Left lung (tissue), 10 donors: Measurements from ENCODE around the gene PPP1R16B. TPM values are rescaled to one million over a fixed set of nuclear protein-coding genes. Genes with fewer than 3 reads are reported as not detected.

Source experiments
- ATAC-seq: fragments of 200-7000 bp; cut with Tn5 transposase; one replicate; pipeline ENCODE4 v1.9.1; 2020; ENCODE audit warnings: moderate library complexity
- DNase-seq, 4 donors: peaks; one replicate each; pipeline ENCODE4 v3.0.0-alpha.2; 2013 to 2020
- H3K27ac ChIP-seq, 2 donors: fragments of 200-600 bp; sonication (generic) in 1 of 2; one replicate each; pipeline versions ENCODE4 v1.5.0 to v1.8.0; 2020 to 2021
- H3K27me3 ChIP-seq, 2 donors: fragments of 200-600 bp; sonication (generic) in 1 of 2; one replicate each; pipeline versions ENCODE4 v1.5.0 to v1.8.0; 2020 to 2021
- H3K36me3 ChIP-seq, 2 donors: fragments of 200-600 bp; sonication (generic) in 1 of 2; one replicate each; pipeline versions ENCODE4 v1.5.0 to v1.8.0; 2020 to 2021
- H3K4me1 ChIP-seq, 2 donors: fragments of 200-600 bp; one replicate each; pipeline ENCODE4 v1.8.0; 2021
- H3K4me3 ChIP-seq, 2 donors: fragments of 200-600 bp; sonication (generic) in 1 of 2; one replicate each; pipeline versions ENCODE4 v1.5.0 to v1.8.0; 2020 to 2021; ENCODE audit warnings: mild to moderate bottlenecking in 1 of 2
- H3K9me3 ChIP-seq, 2 donors: fragments of 200-600 bp; sonication (generic) in 1 of 2; one replicate each; pipeline versions ENCODE4 v1.5.0 to v1.8.0; 2020 to 2021
- intact Hi-C, 2 donors: fragments of 100-400 bp; cut with DNase I; formaldehyde crosslinking; loops; one replicate each; pipeline versions ENCODE4 v1.11.2 to v1.14.2; 2022
- polyA plus RNA-seq, 6 donors: library from polyadenylated mRNA; unstranded; fragments of 120-200 nt; gene quantifications; one replicate each; pipeline ENCODE4 v1.2.1, GENCODE V29; 2013; ENCODE audit not compliant: insufficient read length in 6 of 6
- total RNA-seq, 2 donors: library from RNA; stranded (reverse); fragmentation: NEBNext Ultra II Directional; extraction: Animal tissue kit (Norgen Biotek cat#: 25700); gene quantifications; one replicate each; pipeline ENCODE4 v1.2.1, GENCODE V29; 2021
- TF ChIP-seq, protein P1 (sequence below), 2 donors: fragments of 200-600 bp; sonication (generic) in 1 of 2; IDR thresholded peaks; one replicate each; pipeline versions ENCODE4 v1.5.0 to v1.8.0; 2021; ENCODE audit warnings: antibody characterized with exemption in 2 of 2
- donor health status: DM: no; HTN: yes; CAD: no.
- donor health status: DM: no; HTN: no; CAD: no.

PPP1R16B gene
- total and polyA plus RNA-seq, 8 donors = 5.4 to 10.8 (median 7.8) TPM

DNA sequence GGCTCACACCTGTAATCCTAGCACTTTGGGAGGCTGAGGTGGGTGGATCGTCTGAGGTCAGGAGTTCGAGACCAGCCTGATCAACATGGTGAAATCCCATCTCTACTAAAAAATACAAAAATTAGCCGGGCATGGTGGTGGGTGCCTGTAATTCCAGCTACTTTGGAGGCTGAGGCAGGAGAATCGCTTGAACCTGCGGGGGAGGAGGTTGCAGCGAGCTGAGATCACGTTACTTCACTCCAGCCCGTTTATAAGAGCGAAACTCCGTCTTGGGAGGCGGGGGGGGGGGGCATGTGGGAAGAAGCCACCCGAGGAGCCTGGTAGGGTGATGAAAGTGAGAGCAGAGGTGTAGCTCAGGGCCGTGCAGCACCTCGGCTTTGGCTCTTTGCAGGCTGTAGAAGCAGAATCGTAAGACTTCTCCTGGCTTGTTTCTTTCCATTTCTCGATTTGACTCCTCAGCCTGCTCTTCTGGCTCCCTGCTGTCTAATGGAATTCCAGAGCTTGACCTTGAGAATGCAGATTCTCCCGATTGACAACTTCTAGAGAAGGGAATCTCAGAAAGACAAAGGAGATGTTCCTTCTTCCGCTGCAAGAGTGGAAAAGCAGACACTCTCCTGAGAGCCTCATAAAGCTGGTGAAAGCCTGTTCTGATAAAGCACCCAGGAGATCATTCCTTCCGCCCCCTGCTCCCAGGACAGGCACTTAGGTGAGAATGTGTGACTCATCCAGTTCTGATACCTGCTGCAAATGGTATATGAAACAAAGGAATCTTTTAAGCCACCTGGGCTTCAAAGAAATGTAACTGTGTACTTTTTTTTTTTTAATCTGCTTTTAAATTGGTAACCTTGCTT is 26.0 kb upstream of the PPP1R16B start:
- intact Hi-C loops = no loop called here

DNA sequence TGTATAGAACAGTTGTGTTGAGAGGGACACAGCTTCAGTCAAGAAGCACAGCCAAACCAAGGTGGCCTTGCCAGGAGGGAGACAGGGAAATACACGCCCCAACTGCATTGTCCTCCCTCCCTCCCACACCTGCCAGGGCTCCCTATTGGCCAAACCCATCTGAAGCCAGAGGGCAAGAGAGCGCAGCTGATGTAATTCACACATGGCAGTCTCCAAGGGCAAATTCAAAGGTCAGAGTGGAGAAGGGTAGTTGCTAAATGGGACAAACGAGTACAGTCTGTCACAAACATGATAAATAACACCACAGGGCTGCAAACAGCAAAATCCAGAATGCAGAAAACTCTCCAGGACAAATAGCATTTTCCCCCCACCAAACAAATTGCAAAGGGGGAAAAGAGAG is 23.2 kb upstream of the PPP1R16B start:
- ATAC-seq (no peak), DNase-seq (no peak)
- Histone ChIP-seq H3K9me3 (no peaks in the 10 kb centered on the region), H3K4me1 (no peaks in the 10 kb centered on the region), H3K36me3 (no peaks in the 10 kb centered on the region), H3K27me3 (no peaks in the 10 kb centered on the region), H3K27ac (no peak overlapping the region), H3K4me3 (no peak overlapping the region)
- TF ChIP-seq, protein P1, sequence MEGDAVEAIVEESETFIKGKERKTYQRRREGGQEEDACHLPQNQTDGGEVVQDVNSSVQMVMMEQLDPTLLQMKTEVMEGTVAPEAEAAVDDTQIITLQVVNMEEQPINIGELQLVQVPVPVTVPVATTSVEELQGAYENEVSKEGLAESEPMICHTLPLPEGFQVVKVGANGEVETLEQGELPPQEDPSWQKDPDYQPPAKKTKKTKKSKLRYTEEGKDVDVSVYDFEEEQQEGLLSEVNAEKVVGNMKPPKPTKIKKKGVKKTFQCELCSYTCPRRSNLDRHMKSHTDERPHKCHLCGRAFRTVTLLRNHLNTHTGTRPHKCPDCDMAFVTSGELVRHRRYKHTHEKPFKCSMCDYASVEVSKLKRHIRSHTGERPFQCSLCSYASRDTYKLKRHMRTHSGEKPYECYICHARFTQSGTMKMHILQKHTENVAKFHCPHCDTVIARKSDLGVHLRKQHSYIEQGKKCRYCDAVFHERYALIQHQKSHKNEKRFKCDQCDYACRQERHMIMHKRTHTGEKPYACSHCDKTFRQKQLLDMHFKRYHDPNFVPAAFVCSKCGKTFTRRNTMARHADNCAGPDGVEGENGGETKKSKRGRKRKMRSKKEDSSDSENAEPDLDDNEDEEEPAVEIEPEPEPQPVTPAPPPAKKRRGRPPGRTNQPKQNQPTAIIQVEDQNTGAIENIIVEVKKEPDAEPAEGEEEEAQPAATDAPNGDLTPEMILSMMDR (IDR thresholded peaks at IDR 0.05) = no peak
- intact Hi-C loops = no loop called here

More for the DNA sequence above, 26.0 kb upstream of the PPP1R16B start:
- no peaks in the 10 kb centered on the region for H3K27me3 ChIP-seq
- H3K4me1 ChIP-seq = no peaks in the 10 kb centered on the region
- DNase-seq (no peak), ATAC-seq (no peak)
- H3K27ac ChIP-seq = no peak overlapping the region
- peaks cover 0 to 16% of the 10 kb centered on the region in 2 donors for H3K36me3 ChIP-seq
- H3K4me3 ChIP-seq = no peak overlapping the region
- H3K9me3 ChIP-seq = no peaks in the 10 kb centered on the region
- TF ChIP-seq, protein P1 (IDR thresholded peaks at IDR 0.05) = no peak

DNA sequence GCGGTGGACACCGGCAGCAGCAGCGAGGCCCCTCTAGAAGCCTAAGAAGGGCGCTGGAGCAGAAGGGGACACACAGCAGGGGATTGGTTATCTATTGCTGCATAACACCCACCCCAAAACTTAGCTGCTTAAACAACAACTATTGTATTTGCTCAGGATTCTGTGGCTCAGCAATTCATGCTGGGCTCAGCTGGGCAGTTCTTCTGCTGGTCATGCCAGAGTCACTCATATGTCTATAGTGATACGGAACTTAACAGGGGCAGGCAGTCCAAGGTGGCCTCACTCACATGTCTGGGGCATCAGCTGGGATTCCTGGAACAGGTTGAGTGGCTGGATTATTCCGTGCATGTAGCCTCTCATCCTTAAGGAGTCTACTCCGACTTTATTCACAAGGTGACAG is 17.6 kb upstream of the PPP1R16B start:
- Histone ChIP-seq H3K9me3 (no peaks in the 10 kb centered on the region), H3K4me3 (no peak overlapping the region), H3K36me3 (no peaks in the 10 kb centered on the region), H3K27ac (no peak overlapping the region), H3K4me1 (no peaks in the 10 kb centered on the region), H3K27me3 (peaks cover 0 to 4% of the 10 kb centered on the region in 2 donors)
- TF ChIP-seq, protein P1 (IDR thresholded peaks at IDR 0.05) = no peak
- no peak for ATAC-seq
- intact Hi-C loops = no loop called here
- DNase-seq = no peak

DNA sequence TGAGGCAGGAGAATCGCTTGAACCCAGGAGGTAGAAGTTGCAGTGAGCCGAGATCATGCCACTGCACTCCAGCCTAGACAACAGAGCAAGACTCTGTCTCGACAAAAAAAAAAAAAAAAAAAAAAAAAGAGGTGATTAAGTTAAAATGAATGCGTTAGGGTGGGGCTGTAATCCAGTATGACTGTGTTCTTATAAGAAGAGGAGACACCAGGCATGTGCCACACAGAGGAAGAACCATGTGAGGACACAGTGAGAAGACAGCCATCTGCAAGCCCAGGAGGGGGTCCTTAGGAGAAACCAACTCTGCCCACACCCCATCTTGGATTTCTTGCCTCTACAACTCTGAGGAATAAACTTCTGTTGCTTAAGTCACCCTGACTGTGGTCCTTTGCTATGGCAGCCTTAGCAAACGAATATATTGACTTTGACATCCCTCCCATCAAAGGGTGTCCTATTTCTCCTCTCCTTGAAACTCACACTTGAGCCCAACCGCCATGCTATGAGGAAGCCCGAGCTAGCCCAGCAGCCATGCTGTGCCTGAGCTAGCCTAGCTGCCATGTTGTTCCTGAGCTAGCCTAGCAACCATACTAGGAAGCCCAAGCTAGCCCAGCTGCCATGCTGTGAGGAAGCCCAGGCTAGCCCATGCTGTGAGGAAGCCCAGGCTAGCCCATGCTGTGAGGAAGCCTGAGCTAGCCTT is 15.8 kb upstream of the PPP1R16B start:
- Histone ChIP-seq H3K36me3 (no peaks in the 10 kb centered on the region), H3K4me1 (no peaks in the 10 kb centered on the region), H3K27me3 (peaks cover 0 to 4% of the 10 kb centered on the region in 2 donors), H3K27ac (no peak overlapping the region), H3K4me3 (no peak overlapping the region), H3K9me3 (no peaks in the 10 kb centered on the region)
- ATAC-seq = no peak
- no peak for DNase-seq
- TF ChIP-seq, protein P1 (IDR thresholded peaks at IDR 0.05) = no peak
- intact Hi-C loops = no loop called here
